PC-3 (cell line): ENCODE data around the gene PKP3. TPM values are rescaled to one million over a fixed set of nuclear protein-coding genes. Genes with fewer than 3 reads are reported as not detected.

ENCODE experiments used
- ATAC-seq: fragments of 200-7000 bp; cut with Tn5 transposase; 2 replicates; pipeline ENCODE4 v1.9.1; 2020; ENCODE audit warnings: mild to moderate bottlenecking, moderate library complexity
- BruUV-seq: library from RNA; stranded (reverse); fragments of 400-500 nt; replicated peaks from 2 replicates; lab custom pipeline; 2021; lab: Mats Ljungman, UMichigan
- CTCF ChIA-PET: fragments of 300-600 bp; sonication (Branson Sonifier 250); formaldehyde crosslinking; loops from one replicate; lab custom pipeline; 2022; ENCODE audit warnings: antibody characterized with exemption; lab: Charles Lee
- POLR2A ChIA-PET: fragments of 300-600 bp; sonication (Branson Sonifier 250); formaldehyde crosslinking; loops from one replicate; lab custom pipeline; 2022; ENCODE audit warnings: antibody characterized with exemption; ENCODE audit not compliant: unreplicated experiment; lab: Charles Lee
- DNase-seq: peaks from one replicate; pipeline ENCODE4 v3.0.0-alpha.2; 2015
- H2AFZ ChIP-seq: fragments of 300-600 bp; sonication (generic); 2 replicates; pipeline ENCODE4 v1.6.0; 2016; ENCODE audit warnings: antibody characterized with exemption, low read length
- H3F3A ChIP-seq: fragments of 300-600 bp; sonication (generic); one replicate; pipeline ENCODE4 v1.6.0; 2017; ENCODE audit warnings: antibody characterized with exemption, low read length, control low read depth, mild to moderate bottlenecking; ENCODE audit not compliant: unreplicated experiment
- H3K27ac ChIP-seq: fragments of 300-600 bp; sonication (generic); 2 replicates; pipeline ENCODE4 v1.5.1; 2016; ENCODE audit warnings: mild to moderate bottlenecking, low read length
- H3K27me3 ChIP-seq: fragments of 300-600 bp; sonication (generic); 2 replicates; pipeline ENCODE4 v1.6.1; 2016; ENCODE audit warnings: low read length, mixed read lengths
- H3K36me3 ChIP-seq: fragments of 300-600 bp; sonication (generic); 2 replicates; pipeline ENCODE4 v1.6.1; 2016; ENCODE audit warnings: low read depth, mixed run types, low read length, mixed read lengths
- H3K4me1 ChIP-seq: fragments of 300-600 bp; sonication (generic); 2 replicates; pipeline ENCODE4 v1.5.1; 2016; ENCODE audit warnings: low read length; ENCODE audit not compliant: insufficient read depth
- H3K4me2 ChIP-seq: fragments of 300-600 bp; sonication (generic); 2 replicates; pipeline ENCODE4 v1.6.0; 2016; ENCODE audit warnings: low read length
- H3K4me3 ChIP-seq: fragments of 300-600 bp; sonication (generic); 2 replicates; pipeline ENCODE4 v1.5.1; 2016; ENCODE audit warnings: mild to moderate bottlenecking, low read length, mixed read lengths
- H3K79me2 ChIP-seq: fragments of 300-600 bp; sonication (generic); 2 replicates; pipeline ENCODE4 v1.6.1; 2017; ENCODE audit warnings: low read length, mixed read lengths
- H3K9ac ChIP-seq: fragments of 300-600 bp; sonication (generic); 2 replicates; pipeline ENCODE4 v1.6.0; 2016; ENCODE audit warnings: mild to moderate bottlenecking, low read length
- H3K9me2 ChIP-seq: fragments of 300-600 bp; sonication (generic); replicated peaks from 2 replicates; pipeline ENCODE4 v1.6.1; 2016; ENCODE audit warnings: mixed run types, low read length, mixed read lengths
- H3K9me3 ChIP-seq: fragments of 300-600 bp; sonication (generic); 2 replicates; pipeline ENCODE4 v1.6.1; 2016; ENCODE audit warnings: low read length, mixed read lengths
- H4K20me1 ChIP-seq: fragments of 300-600 bp; sonication (generic); 2 replicates; pipeline ENCODE4 v1.6.1; 2016; ENCODE audit warnings: low read length, mixed read lengths
- EZH2 ChIP-seq: fragments of 300-600 bp; sonication (generic); IDR thresholded peaks from one replicate; pipeline ENCODE4 v1.6.1; 2017; ENCODE audit warnings: antibody characterized with exemption, mild to moderate bottlenecking, low read length; ENCODE audit not compliant: unreplicated experiment
- EZH2phosphoT487 ChIP-seq: fragments of 300-600 bp; sonication (generic); IDR thresholded peaks from 2 replicates; pipeline ENCODE4 v1.6.1; 2018; ENCODE audit warnings: mild to moderate bottlenecking, antibody characterized with exemption, low read length, borderline replicate concordance
- intact Hi-C: fragments of 100-400 bp; cut with micrococcal nuclease; formaldehyde crosslinking; loops from 2 replicates; pipeline ENCODE4 v1.9.0; 2023
- total RNA-seq: library from RNA; depleted of rRNA; stranded (reverse); fragments of >200 nt; gene quantifications from 2 replicates; pipeline ENCODE4 v1.2.3, GENCODE V29; 2014
- TF ChIP-seq, protein P1 (sequence below): fragments of 300-600 bp; sonication (generic); conservative IDR thresholded peaks from 2 replicates; pipeline ENCODE4 v1.5.1; 2017; ENCODE audit warnings: antibody characterized with exemption, low read depth, mild to moderate bottlenecking, low read length

The PKP3 gene
- total RNA-seq, 1 experiment from 2014 or later = 218 TPM

DNA sequence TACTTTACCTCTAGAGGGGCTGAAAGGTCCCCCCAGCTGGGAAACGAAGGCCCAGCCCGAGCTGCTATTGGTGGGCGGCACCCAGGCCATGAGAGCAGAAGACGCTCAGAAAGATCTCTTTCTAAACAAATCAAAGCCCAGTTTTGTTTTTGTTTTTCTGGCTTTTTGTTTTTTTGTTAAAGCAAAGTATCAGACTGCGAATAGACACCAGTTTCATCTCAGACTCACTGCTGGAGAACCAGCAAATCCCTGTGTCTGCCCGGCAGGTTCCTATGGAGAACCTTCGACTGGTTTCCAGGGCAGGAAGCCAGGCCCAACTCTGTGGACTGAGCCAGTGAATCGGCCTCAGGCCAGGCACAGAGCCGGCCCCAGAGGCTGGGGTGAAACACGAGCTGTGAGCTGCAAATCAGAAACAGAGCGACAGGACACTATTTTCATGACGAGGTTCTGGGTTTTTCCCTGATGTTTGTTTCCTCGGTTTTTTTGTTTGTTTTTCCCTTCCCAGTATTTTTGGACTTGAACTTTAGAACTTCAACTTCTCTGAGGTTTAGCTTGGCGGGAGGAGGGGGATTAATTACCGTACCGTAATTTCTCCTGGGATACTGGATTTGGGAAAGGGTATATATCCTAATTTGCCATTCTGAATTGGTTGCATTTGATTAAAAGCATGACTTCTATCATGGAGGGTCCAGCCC, 40.7 kb upstream of the PKP3 start:
- no peak overlapping the region for H3K4me3 ChIP-seq
- H3F3A ChIP-seq = no peaks in the 10 kb centered on the region
- no peak overlapping the region for H3K27ac ChIP-seq
- no TSS peak for BruUV-seq
- ChIA-PET CTCF (no interaction called here), POLR2A (no interaction called here)
- H3K27me3 ChIP-seq = no peaks in the 10 kb centered on the region
- H3K4me2 ChIP-seq = no peak overlapping the region
- H4K20me1 ChIP-seq = no peaks in the 10 kb centered on the region
- peaks cover 9% of the 10 kb centered on the region for H3K4me1 ChIP-seq
- no peaks in the 10 kb centered on the region for H3K9me3 ChIP-seq
- TF ChIP-seq EZH2 (no peak), EZH2phosphoT487 (no peak)
- TF ChIP-seq, protein P1, sequence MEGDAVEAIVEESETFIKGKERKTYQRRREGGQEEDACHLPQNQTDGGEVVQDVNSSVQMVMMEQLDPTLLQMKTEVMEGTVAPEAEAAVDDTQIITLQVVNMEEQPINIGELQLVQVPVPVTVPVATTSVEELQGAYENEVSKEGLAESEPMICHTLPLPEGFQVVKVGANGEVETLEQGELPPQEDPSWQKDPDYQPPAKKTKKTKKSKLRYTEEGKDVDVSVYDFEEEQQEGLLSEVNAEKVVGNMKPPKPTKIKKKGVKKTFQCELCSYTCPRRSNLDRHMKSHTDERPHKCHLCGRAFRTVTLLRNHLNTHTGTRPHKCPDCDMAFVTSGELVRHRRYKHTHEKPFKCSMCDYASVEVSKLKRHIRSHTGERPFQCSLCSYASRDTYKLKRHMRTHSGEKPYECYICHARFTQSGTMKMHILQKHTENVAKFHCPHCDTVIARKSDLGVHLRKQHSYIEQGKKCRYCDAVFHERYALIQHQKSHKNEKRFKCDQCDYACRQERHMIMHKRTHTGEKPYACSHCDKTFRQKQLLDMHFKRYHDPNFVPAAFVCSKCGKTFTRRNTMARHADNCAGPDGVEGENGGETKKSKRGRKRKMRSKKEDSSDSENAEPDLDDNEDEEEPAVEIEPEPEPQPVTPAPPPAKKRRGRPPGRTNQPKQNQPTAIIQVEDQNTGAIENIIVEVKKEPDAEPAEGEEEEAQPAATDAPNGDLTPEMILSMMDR = no peak
- no peaks in the 10 kb centered on the region for H3K36me3 ChIP-seq
- ATAC-seq (0 out of 2 replicates have a peak, but pooled peaks have one; percentile 25), DNase-seq (peak; percentile 13)
- no peaks in the 10 kb centered on the region for H3K9me2 ChIP-seq
- intact Hi-C loops = no loop called here
- H3K79me2 ChIP-seq = no peaks in the 10 kb centered on the region
- H2AFZ ChIP-seq = peak overlapping the region; percentile 59; the same call in 1 of the 2 replicates
- H3K9ac ChIP-seq = no peak overlapping the region

DNA sequence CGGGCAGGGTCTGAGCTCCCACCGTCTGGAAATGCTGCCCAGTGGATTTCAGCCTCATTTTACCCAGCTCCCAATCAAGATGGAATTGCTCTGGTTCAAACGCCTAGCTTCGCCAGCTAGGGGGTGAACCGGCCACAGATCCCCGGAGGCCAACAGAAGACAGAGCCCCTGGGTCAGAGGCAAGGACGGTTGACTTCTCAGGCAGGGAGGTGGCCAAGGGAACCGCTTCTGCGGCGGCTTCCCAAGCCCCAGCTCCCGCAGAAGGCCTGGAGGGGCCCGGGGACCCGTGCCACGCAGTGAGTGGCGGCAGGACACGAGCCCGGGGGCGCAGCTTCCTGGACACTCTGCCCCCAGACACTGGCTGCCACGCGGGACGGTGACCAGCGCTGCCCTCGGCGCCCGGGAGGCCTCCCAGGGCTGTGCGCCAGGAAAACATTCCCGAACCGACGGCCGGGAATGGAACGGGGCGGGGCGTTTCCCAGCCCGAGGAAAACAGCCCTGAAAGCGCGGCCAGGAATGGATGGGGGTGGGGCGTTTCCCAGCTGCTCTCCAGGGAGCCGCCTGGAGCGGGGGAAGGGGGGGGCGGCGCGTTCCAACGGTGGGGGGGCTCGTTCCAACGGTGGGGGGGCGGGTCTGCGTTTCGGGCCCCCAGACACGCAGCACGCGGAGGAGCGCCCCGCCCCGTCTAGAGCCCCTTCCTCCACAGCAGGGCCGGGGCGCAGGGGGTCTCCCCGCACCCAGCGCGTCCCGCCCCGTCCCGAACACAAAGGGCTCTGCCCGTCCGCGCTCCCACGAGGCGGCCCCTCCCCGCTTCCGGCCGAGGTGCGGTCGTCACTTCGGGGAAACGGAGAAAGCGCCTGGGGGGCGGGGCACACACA, 38.2 kb upstream of the PKP3 start:
- H3K4me3 ChIP-seq = peak overlapping the region; percentile 58
- H3K9me3 ChIP-seq = no peaks in the 10 kb centered on the region
- no peaks in the 10 kb centered on the region for H4K20me1 ChIP-seq
- peaks cover 9% of the 10 kb centered on the region for H3K4me1 ChIP-seq
- no peaks in the 10 kb centered on the region for H3K36me3 ChIP-seq
- peak overlapping the region; percentile 59 for H3K9ac ChIP-seq
- H3K79me2 ChIP-seq = no peaks in the 10 kb centered on the region
- ChIA-PET CTCF (interaction anchor here (0.7 to 0.9 kb wide), 2 partner anchors 51 to 105 kb away, joined by 3 to 4 read pairs; no protein-coding TSS in a partner anchor), POLR2A (interaction anchor here (0.6 kb wide), 1 partner anchor 51 kb away, joined by 4 read pairs; no protein-coding TSS in a partner anchor)
- ATAC-seq = peak; percentile 84
- peak overlapping the region; percentile 34; the same call in 1 of the 2 replicates for H3K27ac ChIP-seq
- TF ChIP-seq EZH2phosphoT487 (no peak), EZH2 (no peak)
- TF ChIP-seq, protein P1 = no peak
- H2AFZ ChIP-seq = peak overlapping the region; percentile 83
- H3K9me2 ChIP-seq = no peaks in the 10 kb centered on the region
- no peaks in the 10 kb centered on the region for H3F3A ChIP-seq
- peak; percentile 71 for DNase-seq
- peak overlapping the region; percentile 79 for H3K4me2 ChIP-seq
- BruUV-seq = TSS peak; percentile 91
- no peaks in the 10 kb centered on the region for H3K27me3 ChIP-seq
- intact Hi-C loops = loop anchor here (5.0 kb wide), 1 partner anchor 49 kb away; the partner anchor contains the start of gene IFITM2
